ENCODE data around the gene ANK2. TPM values are rescaled to one million over a fixed set of nuclear protein-coding genes. Genes with fewer than 3 reads are reported as not detected.

Gene ANK2
- total RNA-seq, 3 donors from 2014 or later: 7.6 to 69.3 (median 21.0) TPM

GRCh38 chr4:113260688-113261087 is 211.2 kb downstream of the ANK2 start:
- intact Hi-C loops (cut with DNase I, micrococcal nuclease): no loop called here
- DNase-seq: no peak
- Histone ChIP-seq H3K9me3 (no peaks in the 10 kb centered on the region), H3K36me3 (ENCODE audit: low read depth) (no peaks in the 10 kb centered on the region), H3K4me3 (no peak overlapping the region), H3K4me1 (ENCODE audit: low read depth) (no peaks in the 10 kb centered on the region)
- TF ChIP-seq CTCF (IDR thresholded peaks at IDR 0.05): no peak
- ATAC-seq: no peak

DNA sequence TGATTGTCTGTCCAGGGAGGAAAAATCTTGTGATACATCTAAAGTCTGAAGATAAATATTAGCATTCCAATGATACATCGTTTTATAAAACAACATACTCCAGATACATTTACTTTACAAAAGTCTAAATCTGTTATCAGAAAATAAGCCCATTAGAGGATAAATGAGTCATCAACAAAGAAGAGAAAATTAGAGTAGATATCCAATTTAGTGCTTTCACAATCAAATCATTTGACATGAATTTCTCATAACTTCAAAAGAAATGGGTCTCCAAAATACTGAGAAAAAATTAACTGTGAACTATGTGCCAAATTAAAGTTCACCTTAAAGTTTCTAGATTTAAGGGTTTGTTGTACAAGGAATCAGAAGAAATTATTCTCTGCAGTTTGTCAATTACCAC is 213.8 kb downstream of the ANK2 start:
- no peaks in the 10 kb centered on the region for H3K36me3 ChIP-seq (ENCODE audit: low read depth)
- intact Hi-C loops (cut with DNase I, micrococcal nuclease): no loop called here

GRCh38 chr4:113270520-113271319 is 221.3 kb downstream of the ANK2 start:
- ATAC-seq: no peak
- no peaks in the 10 kb centered on the region for H3K36me3 ChIP-seq (ENCODE audit: low read depth)
- intact Hi-C loops (cut with DNase I, micrococcal nuclease): no loop called here
- H3K4me1 ChIP-seq (ENCODE audit: low read depth): no peaks in the 10 kb centered on the region
- no peaks in the 10 kb centered on the region for H3K9me3 ChIP-seq
- no peak for TF ChIP-seq CTCF (IDR thresholded peaks at IDR 0.05)
- DNase-seq: no peak
- H3K4me3 ChIP-seq: no peak overlapping the region

More for the DNA sequence above, 213.8 kb downstream of the ANK2 start:
- Histone ChIP-seq H3K9me3 (no peaks in the 10 kb centered on the region), H3K4me1 (ENCODE audit: low read depth) (no peaks in the 10 kb centered on the region), H3K4me3 (no peak overlapping the region)
- TF ChIP-seq CTCF (IDR thresholded peaks at IDR 0.05): no peak
- DNase-seq: no peak
- ATAC-seq: no peak

DNA sequence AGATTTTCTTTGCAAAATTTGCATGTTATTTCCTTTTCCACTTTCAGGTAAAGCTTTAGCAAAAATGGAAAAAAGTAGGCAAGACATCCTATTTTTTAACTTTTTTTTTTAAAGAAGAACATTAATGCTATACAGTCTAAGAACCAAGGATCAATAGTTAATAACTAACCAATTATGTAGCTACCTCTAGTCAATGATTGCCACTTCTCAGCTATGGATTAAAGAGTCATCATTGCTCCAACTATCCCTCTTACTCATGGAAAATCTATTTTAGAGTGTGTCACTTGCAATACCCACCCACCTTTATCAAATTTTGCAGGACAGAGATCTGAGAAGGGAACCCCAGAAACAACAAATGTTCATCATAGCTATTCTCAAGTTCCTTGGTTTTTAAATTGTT is 223.1 kb downstream of the ANK2 start:
- intact Hi-C loops (cut with DNase I, micrococcal nuclease): no loop called here
- Histone ChIP-seq H3K9me3 (no peaks in the 10 kb centered on the region), H3K4me1 (ENCODE audit: low read depth) (no peaks in the 10 kb centered on the region), H3K4me3 (no peak overlapping the region), H3K36me3 (ENCODE audit: low read depth) (no peaks in the 10 kb centered on the region)
- no peak for DNase-seq
- ATAC-seq: no peak
- TF ChIP-seq CTCF (IDR thresholded peaks at IDR 0.05): no peak

- ATAC-seq (no peak), DNase-seq (no peak)
- TF ChIP-seq CTCF (IDR thresholded peaks at IDR 0.05): no peak
Observed at GRCh38 chr4:113273721-113274220, 224.3 kb downstream of the ANK2 start.

More at GRCh38 chr4:113273721-113274220, 224.3 kb downstream of the ANK2 start:
- Histone ChIP-seq H3K4me3 (no peak overlapping the region), H3K9me3 (no peaks in the 10 kb centered on the region), H3K4me1 (ENCODE audit: low read depth) (no peaks in the 10 kb centered on the region), H3K36me3 (ENCODE audit: low read depth) (no peaks in the 10 kb centered on the region)
- intact Hi-C loops (cut with DNase I, micrococcal nuclease): no loop called here

All from mucosa of descending colon (tissue), 3 donors.